GM12878 (cell line): ENCODE measurements around the gene ATG9B. TPM values are rescaled to one million over a fixed set of nuclear protein-coding genes. Genes with fewer than 3 reads are reported as not detected.

Source experiments
- ATAC-seq: fragments of 200-7000 bp; cut with Tn5 transposase; 3 replicates; pipeline ENCODE4 v1.9.1; 2020; ENCODE audit warnings: mild to moderate bottlenecking, moderate library complexity
- BruUV-seq: library from RNA; stranded (reverse); fragments of 400-500 nt; replicated peaks from 2 replicates; lab custom pipeline; 2021; lab: Mats Ljungman, UMichigan
- CTCF ChIA-PET: fragments of 300-600 bp; sonication (Branson Sonifier 250); formaldehyde crosslinking; extraction: SDS; loops from one replicate; lab custom pipeline; 2021; ENCODE audit warnings: inconsistent platforms; lab: Yijun Ruan, JAX
- POLR2A ChIA-PET: fragments of 350-600 bp; formaldehyde crosslinking; extraction: SDS; loops from one replicate; lab custom pipeline; 2021; ENCODE audit warnings: inconsistent platforms; lab: Charles Lee
- RAD21 ChIA-PET: fragments of 300-600 bp; sonication (Branson Sonifier 250); formaldehyde crosslinking; loops from one replicate; lab custom pipeline; 2023; ENCODE audit warnings: antibody characterized with exemption; ENCODE audit not compliant: unreplicated experiment; lab: Charles Lee
- SMC1A ChIA-PET: fragments of 300-600 bp; sonication (Branson Sonifier 250); formaldehyde crosslinking; loops from one replicate; lab custom pipeline; 2023; ENCODE audit not compliant: unreplicated experiment, uncharacterized antibody; lab: Charles Lee
- DNase-seq: peaks from one replicate; pipeline ENCODE4 v3.0.0-alpha.2; 2011; ENCODE audit warnings: low read depth, low spot score
- FAIRE-seq: peaks from 3 replicates; lab custom pipeline; 2011; peaks lifted over from hg19 to GRCh38; lab: Jason Lieb, UNC
- H2AFZ ChIP-seq: 2 replicates; pipeline ENCODE4 v1.6.0; 2011; ENCODE audit warnings: low read depth, low read length, control low read depth; ENCODE audit not compliant: control insufficient read depth
- H3K27ac ChIP-seq: 2 replicates; pipeline ENCODE4 v1.5.1; 2011; ENCODE audit warnings: control low read depth; ENCODE audit not compliant: control insufficient read depth, insufficient read depth
- H3K27me3 ChIP-seq, 2 experiments: replicated peaks in 1 of 2; 2 replicates each; pipeline versions ENCODE4 v1.6.0 to v1.6.1; 2011; ENCODE audit warnings: low read length in 1 of 2; ENCODE audit not compliant: control insufficient read depth in 2 of 2, insufficient read depth in 2 of 2
- H3K36me3 ChIP-seq, 2 experiments: 2 replicates each; pipeline ENCODE4 v1.5.1; 2011; ENCODE audit warnings: low read length in 1 of 2; ENCODE audit not compliant: control insufficient read depth in 2 of 2, insufficient read depth in 2 of 2
- H3K4me1 ChIP-seq: 2 replicates; pipeline ENCODE4 v1.6.1; 2011; ENCODE audit warnings: mild to moderate bottlenecking, low read length, moderate library complexity, mixed read lengths; ENCODE audit not compliant: control insufficient read depth, insufficient read depth
- H3K4me2 ChIP-seq: 2 replicates; pipeline ENCODE4 v1.6.0; 2011; ENCODE audit warnings: control low read depth; ENCODE audit not compliant: control insufficient read depth, insufficient read depth
- H3K4me3 ChIP-seq: fragments of 200-600 bp; sonication (generic); 2 replicates; pipeline ENCODE4 v1.5.1; 2016
- H3K79me2 ChIP-seq: 2 replicates; pipeline ENCODE4 v1.6.0; 2011; ENCODE audit warnings: low read length; ENCODE audit not compliant: control insufficient read depth, insufficient read depth
- H3K9ac ChIP-seq: 2 replicates; pipeline ENCODE4 v1.8.0; 2011; ENCODE audit warnings: low read length, control low read depth, mixed read lengths; ENCODE audit not compliant: control insufficient read depth, insufficient read depth
- H3K9me3 ChIP-seq: replicated peaks from 3 replicates; pipeline ENCODE4 v1.5.1; 2011; ENCODE audit warnings: mild to moderate bottlenecking, low read length; ENCODE audit not compliant: control insufficient read depth, insufficient read depth
- H4K20me1 ChIP-seq: 2 replicates; pipeline ENCODE4 v1.6.0; 2011; ENCODE audit not compliant: control insufficient read depth, insufficient read depth
- BCL11A ChIP-seq: IDR thresholded peaks from 2 replicates; pipeline ENCODE4 v1.6.1; 2011; ENCODE audit warnings: low read depth, low read length
- E2F8 ChIP-seq: fragments of 450-650 bp; IDR thresholded peaks from 2 replicates; pipeline ENCODE4 v1.6.1; 2018; ENCODE audit warnings: mild to moderate bottlenecking, low read depth, moderate library complexity; ENCODE audit not compliant: partially characterized antibody
- MLLT1 ChIP-seq: fragments of 450-650 bp; IDR thresholded peaks from 2 replicates; pipeline ENCODE4 v1.6.1; 2016; ENCODE audit warnings: mild to moderate bottlenecking
- MYC ChIP-seq: IDR thresholded peaks from 2 replicates; pipeline ENCODE4 v1.6.1; 2011; ENCODE audit warnings: mild to moderate bottlenecking, low read length, moderate library complexity, inconsistent platforms; ENCODE audit not compliant: insufficient read depth, insufficient replicate concordance, insufficient read length, severe bottlenecking
- ZBTB40 ChIP-seq: fragments of 450-650 bp; IDR thresholded peaks from 2 replicates; pipeline ENCODE4 v1.6.1; 2016; ENCODE audit warnings: mild to moderate bottlenecking, moderate library complexity, borderline replicate concordance
- ZNF622 ChIP-seq: fragments of 450-650 bp; IDR thresholded peaks from 2 replicates; pipeline ENCODE4 v1.6.1; 2017; ENCODE audit warnings: mild to moderate bottlenecking, inconsistent platforms
- WGBS: methylation state at CpG from one replicate; pipeline ENCODE4 v1.1.6; 2016; ENCODE audit warnings: low lambda C conversion rate; ENCODE audit not compliant: insufficient replicate concordance, insufficient coverage; ENCODE audit errors: missing lambda C conversion rate; 5-methylcytosine and 5-hydroxymethylcytosine counted together
- in situ Hi-C: fragments of 300-500 bp; cut with MboI; formaldehyde crosslinking; loops from 9 replicates; pipeline ENCODE4 v1.14.3; 2018; ENCODE audit warnings: mixed read lengths
- intact Hi-C: fragments of 100-400 bp; cut with micrococcal nuclease; formaldehyde crosslinking; loops from one replicate; pipeline ENCODE4 v1.14.2; 2022; ENCODE audit not compliant: unreplicated experiment
- polyA plus RNA-seq, 11 experiments: library from polyadenylated mRNA; depleted of rRNA in 4 of 11; unstranded in 6 of 11; stranded (reverse) in 5 of 11; fragments of >200 nt; fragmentation: Nextera tagmentation in 4 of 11; fragmentation: Illumina TruSeq in 1 of 11; extraction: Ambion mirVana in 4 of 11; extraction: Trizol in 1 of 11; gene quantifications; 1 replicate in 1 of 11; 2 replicates in 10 of 11; pipeline versions ENCODE4 v1.2.1 to v1.2.3, GENCODE V29; 2011 to 2016; ENCODE audit warnings: inconsistent platforms in 2 of 11, missing spikeins in 2 of 11, low read depth in 1 of 11
- total RNA-seq, 4 experiments: library from RNA; depleted of rRNA in 3 of 4; stranded (reverse); fragments of >200 nt in 3 of 4; fragmentation: Illumina TruSeq in 1 of 4; extraction: Trizol in 1 of 4; gene quantifications; 2 replicates each; pipeline versions ENCODE4 v1.2.1 to v1.2.3, GENCODE V29; 2013 to 2021

ATG9B gene
- total and polyA plus RNA-seq, 10 of the 15 experiments (the other 5 are each of a cell fraction or from before 2014, with no cell fraction given): 0.01 to 0.83 (median 0.12) TPM; not detected in 2

GRCh38 chr7:150968734-150969372 lies 55.4 kb downstream of the ATG9B start:
- no peak overlapping the region for H2AFZ ChIP-seq
- H3K4me2 ChIP-seq: no peak overlapping the region
- TF ChIP-seq ZNF622 (no peak), BCL11A (no peak)
- ChIA-PET POLR2A (no interaction called here), CTCF (interaction anchor here (0.9 to 2.0 kb wide), 3 partner anchors 10 to 46 kb away, joined by 3 to 6 read pairs (median 3); no protein-coding TSS in a partner anchor), SMC1A (no interaction called here), RAD21 (no interaction called here)
- H3K4me3 ChIP-seq: no peak overlapping the region
- intact Hi-C loops: no loop called here
- no TSS peak for BruUV-seq
- no peaks in the 10 kb centered on the region for H4K20me1 ChIP-seq
- H3K9me3 ChIP-seq: no peaks in the 10 kb centered on the region
- H3K36me3 ChIP-seq: no peaks in the 10 kb centered on the region
- 25% methylated on average over 16 of the region's 16 CpGs for WGBS
- H3K27ac ChIP-seq: no peak overlapping the region
- no peak for DNase-seq
- FAIRE-seq: no peak
- H3K4me1 ChIP-seq: no peaks in the 10 kb centered on the region
- in situ Hi-C loops: no loop called here
- H3K27me3 ChIP-seq: peaks cover 0 to 2% of the 10 kb centered on the region in 2 experiments; a peak in 2 of 4 replicates
- H3K79me2 ChIP-seq: no peaks in the 10 kb centered on the region
- H3K9ac ChIP-seq: no peak overlapping the region
- no peak for ATAC-seq

- no peak overlapping the region for H2AFZ ChIP-seq
- 54% methylated on average over 15 of the region's 15 CpGs for WGBS
- ChIA-PET CTCF (interaction anchor here (1.0 to 2.0 kb wide), 2 partner anchors 18 to 42 kb away, joined by 4 to 6 read pairs; no protein-coding TSS in a partner anchor), SMC1A (no interaction called here), RAD21 (no interaction called here), POLR2A (no interaction called here)
- in situ Hi-C loops: no loop called here
- DNase-seq: no peak
- H3K9me3 ChIP-seq: no peaks in the 10 kb centered on the region
- FAIRE-seq: no peak
- H3K4me2 ChIP-seq: no peak overlapping the region
- no peak for ATAC-seq
- intact Hi-C loops: no loop called here
- no peaks in the 10 kb centered on the region for H4K20me1 ChIP-seq
- peaks cover 0 to 2% of the 10 kb centered on the region in 2 experiments; a peak in 2 of 4 replicates for H3K27me3 ChIP-seq
- H3K27ac ChIP-seq: no peak overlapping the region
- H3K79me2 ChIP-seq: no peaks in the 10 kb centered on the region
- no peak overlapping the region for H3K4me3 ChIP-seq
- no peak overlapping the region for H3K9ac ChIP-seq
- H3K36me3 ChIP-seq: no peaks in the 10 kb centered on the region
- no peaks in the 10 kb centered on the region for H3K4me1 ChIP-seq
- BruUV-seq: no TSS peak
- TF ChIP-seq E2F8: no peak
- TF ChIP-seq MLLT1: no peak
- TF ChIP-seq MYC: no peak
- TF ChIP-seq ZBTB40: no peak
Observed at GRCh38 chr7:150968056-150968733, 56.1 kb downstream of the ATG9B start.
